Measurements from ENCODE around the gene FBXO21. TPM values are rescaled to one million over a fixed set of nuclear protein-coding genes. Genes with fewer than 3 reads are reported as not detected.
"Not testable (repeated sequence)": the region's sequence is repeated elsewhere in the genome, so short reads cannot be mapped to it uniquely, and the experiment has no call there.

The FBXO21 gene
- total RNA-seq, 1 donor from 2014 or later, result 32.0 TPM

- TF ChIP-seq EZH2 (IDR thresholded peaks at IDR 0.05; ENCODE audit: insufficient read depth, low read length), result no peak
- no peak for TF ChIP-seq CTCF (IDR thresholded peaks at IDR 0.05; ENCODE audit: insufficient read depth, low read depth, low read length)
- H3K9me3 ChIP-seq (ENCODE audit: insufficient read depth, low read depth, low read length), result no peaks in the 10 kb centered on the region
- no peak overlapping the region for H3K4me3 ChIP-seq (ENCODE audit: insufficient read depth, low read depth, low read length)
- H3K4me2 ChIP-seq (ENCODE audit: low read length), result no peak overlapping the region
- no peaks in the 10 kb centered on the region for H3K36me3 ChIP-seq (ENCODE audit: insufficient read depth, low read length)
- no peaks in the 10 kb centered on the region for H3K79me2 ChIP-seq (ENCODE audit: insufficient read depth, low read length)
- H3K4me1 ChIP-seq (ENCODE audit: insufficient read depth, low read length), result no peaks in the 10 kb centered on the region
- H3K4me1 Mint-ChIP-seq (ENCODE audit: low read depth, unreplicated experiment), result peaks cover 1% of the 10 kb centered on the region
- DNase-seq (ENCODE audit: low read depth), result no peak
- H2AFZ ChIP-seq (ENCODE audit: low read depth, low read length), result no peak overlapping the region
- H3K27ac Mint-ChIP-seq (ENCODE audit: unreplicated experiment), result peak overlapping the region; percentile 18
- no peaks in the 10 kb centered on the region for H3K36me3 Mint-ChIP-seq (ENCODE audit: low read depth, unreplicated experiment)
- peaks cover 4% of the 10 kb centered on the region for H4K20me1 ChIP-seq (ENCODE audit: insufficient read depth, low read length)
- H3K4me3 Mint-ChIP-seq (ENCODE audit: unreplicated experiment), result no peak overlapping the region
- H3K9me3 Mint-ChIP-seq (ENCODE audit: unreplicated experiment), result no peaks in the 10 kb centered on the region
- no peak overlapping the region for H3K9ac ChIP-seq (ENCODE audit: low read length)
- peaks cover 67% of the 10 kb centered on the region for H3K27me3 Mint-ChIP-seq (ENCODE audit: low read depth, unreplicated experiment)
- H3K27ac ChIP-seq (ENCODE audit: low read depth, low read length), result no peak overlapping the region
- H3K27me3 ChIP-seq (ENCODE audit: insufficient read depth, low read length), result peaks cover 49% of the 10 kb centered on the region
- no peak for FAIRE-seq
Measured at GRCh38 chr12:117096501-117097042, 93.7 kb downstream of the FBXO21 start.

- not testable (repeated sequence) for H3K4me1 Mint-ChIP-seq (ENCODE audit: low read depth, unreplicated experiment); H3K4me3 Mint-ChIP-seq (ENCODE audit: unreplicated experiment); FAIRE-seq; H3K9me3 ChIP-seq (ENCODE audit: insufficient read depth, low read depth, low read length); H3K4me1 ChIP-seq (ENCODE audit: insufficient read depth, low read length); H3K4me2 ChIP-seq (ENCODE audit: low read length); H3K4me3 ChIP-seq (ENCODE audit: insufficient read depth, low read depth, low read length); H3K9me3 Mint-ChIP-seq (ENCODE audit: unreplicated experiment); H4K20me1 ChIP-seq (ENCODE audit: insufficient read depth, low read length); H3K27ac Mint-ChIP-seq (ENCODE audit: unreplicated experiment); H2AFZ ChIP-seq (ENCODE audit: low read depth, low read length); H3K36me3 ChIP-seq (ENCODE audit: insufficient read depth, low read length); H3K36me3 Mint-ChIP-seq (ENCODE audit: low read depth, unreplicated experiment); H3K9ac ChIP-seq (ENCODE audit: low read length); H3K27ac ChIP-seq (ENCODE audit: low read depth, low read length); H3K79me2 ChIP-seq (ENCODE audit: insufficient read depth, low read length); DNase-seq (ENCODE audit: low read depth)
- H3K27me3 ChIP-seq (ENCODE audit: insufficient read depth, low read length), result peaks cover 48% of the 10 kb centered on the region
- H3K27me3 Mint-ChIP-seq (ENCODE audit: low read depth, unreplicated experiment), result peaks cover 55% of the 10 kb centered on the region
Measured at GRCh38 chr12:117095191-117095590, 95.1 kb downstream of the FBXO21 start.

GRCh38 chr12:117093918-117094630, 96.2 kb downstream of the FBXO21 start:
- Mint-ChIP-seq H3K27ac (ENCODE audit: unreplicated experiment) (no peak overlapping the region), H3K36me3 (ENCODE audit: low read depth, unreplicated experiment) (no peaks in the 10 kb centered on the region), H3K4me3 (ENCODE audit: unreplicated experiment) (no peak overlapping the region), H3K9me3 (ENCODE audit: unreplicated experiment) (peaks cover 4% of the 10 kb centered on the region), H3K4me1 (ENCODE audit: low read depth, unreplicated experiment) (peaks cover 1% of the 10 kb centered on the region), H3K27me3 (ENCODE audit: low read depth, unreplicated experiment) (peaks cover 50% of the 10 kb centered on the region)
- Histone ChIP-seq H2AFZ (ENCODE audit: low read depth, low read length) (no peak overlapping the region), H3K9me3 (ENCODE audit: insufficient read depth, low read depth, low read length) (peaks cover 3% of the 10 kb centered on the region), H4K20me1 (ENCODE audit: insufficient read depth, low read length) (peaks cover 4% of the 10 kb centered on the region), H3K9ac (ENCODE audit: low read length) (no peak overlapping the region), H3K27ac (ENCODE audit: low read depth, low read length) (no peak overlapping the region), H3K4me2 (ENCODE audit: low read length) (no peak overlapping the region), H3K4me1 (ENCODE audit: insufficient read depth, low read length) (no peaks in the 10 kb centered on the region), H3K27me3 (ENCODE audit: insufficient read depth, low read length) (peaks cover 42% of the 10 kb centered on the region), H3K4me3 (ENCODE audit: insufficient read depth, low read depth, low read length) (no peak overlapping the region), H3K36me3 (ENCODE audit: insufficient read depth, low read length) (no peaks in the 10 kb centered on the region), H3K79me2 (ENCODE audit: insufficient read depth, low read length) (no peaks in the 10 kb centered on the region)
- DNase-seq (ENCODE audit: low read depth) (no peak), FAIRE-seq (no peak)
- TF ChIP-seq EZH2 (IDR thresholded peaks at IDR 0.05; ENCODE audit: insufficient read depth, low read length) (no peak), CTCF (IDR thresholded peaks at IDR 0.05; ENCODE audit: insufficient read depth, low read depth, low read length) (no peak)

All from astrocyte (in vitro differentiated cells and primary cell).